Prostate gland (tissue), 2 donors: Measurements from ENCODE around the gene P2RY2.

Experiments used
- POLR2A ChIP-seq: fragments of 450-650 bp; IDR thresholded peaks from one replicate; pipeline ENCODE4 v1.6.1; 2016; ENCODE audit warnings: antibody characterized with exemption, mild to moderate bottlenecking
- TF ChIP-seq, protein P1 (sequence below), 4 experiments: fragments of 200-600 bp in 2 of 4; fragments of 450-650 bp in 2 of 4; sonication (generic) in 2 of 4; IDR thresholded peaks; 1 replicate in 3 of 4; 2 replicates in 1 of 4; pipeline ENCODE4 v1.5.1; 2016 to 2019; ENCODE audit warnings: antibody characterized with exemption in 4 of 4, mild to moderate bottlenecking in 2 of 4, moderate library complexity in 2 of 4

DNA sequence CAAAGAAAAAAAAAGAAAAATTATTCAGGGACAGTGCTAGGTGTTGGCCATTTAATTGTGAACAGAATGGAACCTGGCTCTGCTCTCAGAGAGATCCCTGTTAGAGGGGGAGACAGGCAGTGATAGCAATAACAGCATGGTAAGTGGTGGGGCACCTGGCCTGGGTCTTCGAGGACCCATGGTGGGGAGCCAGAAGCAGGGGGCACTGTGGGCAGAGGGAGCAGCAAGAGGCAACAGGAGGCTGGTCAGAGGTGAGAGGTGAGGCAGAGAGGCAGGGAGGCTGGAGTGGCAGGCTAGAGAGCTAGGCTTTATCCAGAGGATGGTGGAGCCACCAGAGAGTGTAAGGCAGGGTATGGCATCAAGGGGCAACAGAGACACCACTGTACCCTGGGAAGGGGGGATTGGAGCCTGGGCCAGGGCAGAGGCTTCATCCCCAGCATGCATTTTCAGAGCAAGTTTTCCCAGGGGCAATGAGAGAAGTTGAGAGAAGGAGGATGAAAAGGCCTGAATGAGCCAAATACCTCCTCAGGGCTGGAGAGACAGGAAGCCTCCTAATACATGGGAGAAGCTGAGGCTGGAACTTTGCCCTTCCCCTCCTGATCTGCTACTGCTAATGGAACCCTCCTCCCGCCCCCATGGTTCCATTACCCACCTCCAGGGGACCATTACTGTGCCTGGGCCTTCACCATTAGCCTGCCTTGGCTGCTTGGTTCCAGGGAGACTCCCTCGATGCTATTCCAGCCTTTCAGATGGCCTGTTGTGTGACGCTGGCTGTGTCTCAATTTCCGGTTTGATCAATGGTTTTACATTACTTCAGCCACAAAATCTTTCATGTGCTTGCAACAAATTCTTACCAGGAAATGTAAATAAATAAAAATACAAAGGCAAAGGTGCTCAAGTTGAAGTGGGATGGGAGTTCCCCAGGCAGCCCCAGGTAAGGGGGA, 2.6 kb upstream of the P2RY2 start:
- TF ChIP-seq POLR2A: no peak
- TF ChIP-seq, protein P1, sequence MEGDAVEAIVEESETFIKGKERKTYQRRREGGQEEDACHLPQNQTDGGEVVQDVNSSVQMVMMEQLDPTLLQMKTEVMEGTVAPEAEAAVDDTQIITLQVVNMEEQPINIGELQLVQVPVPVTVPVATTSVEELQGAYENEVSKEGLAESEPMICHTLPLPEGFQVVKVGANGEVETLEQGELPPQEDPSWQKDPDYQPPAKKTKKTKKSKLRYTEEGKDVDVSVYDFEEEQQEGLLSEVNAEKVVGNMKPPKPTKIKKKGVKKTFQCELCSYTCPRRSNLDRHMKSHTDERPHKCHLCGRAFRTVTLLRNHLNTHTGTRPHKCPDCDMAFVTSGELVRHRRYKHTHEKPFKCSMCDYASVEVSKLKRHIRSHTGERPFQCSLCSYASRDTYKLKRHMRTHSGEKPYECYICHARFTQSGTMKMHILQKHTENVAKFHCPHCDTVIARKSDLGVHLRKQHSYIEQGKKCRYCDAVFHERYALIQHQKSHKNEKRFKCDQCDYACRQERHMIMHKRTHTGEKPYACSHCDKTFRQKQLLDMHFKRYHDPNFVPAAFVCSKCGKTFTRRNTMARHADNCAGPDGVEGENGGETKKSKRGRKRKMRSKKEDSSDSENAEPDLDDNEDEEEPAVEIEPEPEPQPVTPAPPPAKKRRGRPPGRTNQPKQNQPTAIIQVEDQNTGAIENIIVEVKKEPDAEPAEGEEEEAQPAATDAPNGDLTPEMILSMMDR (IDR thresholded peaks at IDR 0.05): no peak
